Nephron (organoid): ENCODE data around the gene PRRC2B.
"Not testable (repeated sequence)": the region's sequence is repeated elsewhere in the genome, so short reads cannot be mapped to it uniquely, and the experiment has no call there.

Source experiments
- H3K27ac Mint-ChIP-seq, 3 experiments: 2 replicates each; pipeline ENCODE4 v1.8.0; 2020; ENCODE audit warnings: mixed read lengths in 3 of 3, mild to moderate bottlenecking in 2 of 3, moderate library complexity in 1 of 3
- H3K27me3 Mint-ChIP-seq: 2 replicates; pipeline ENCODE4 v1.8.0; 2021; ENCODE audit warnings: low read depth, mild to moderate bottlenecking, moderate library complexity, mixed read lengths
- H3K36me3 Mint-ChIP-seq: 2 replicates; pipeline ENCODE4 v1.8.0; 2020; ENCODE audit warnings: low read depth, mixed read lengths
- H3K4me1 Mint-ChIP-seq: 2 replicates; pipeline ENCODE4 v1.8.0; 2020; ENCODE audit warnings: mixed read lengths
- H3K4me3 Mint-ChIP-seq, 3 experiments: 2 replicates each; pipeline ENCODE4 v1.8.0; 2020; ENCODE audit warnings: mild to moderate bottlenecking in 3 of 3, mixed read lengths in 3 of 3, moderate library complexity in 2 of 3
- H3K9me3 Mint-ChIP-seq: 2 replicates; pipeline ENCODE4 v1.8.0; 2020; ENCODE audit warnings: mixed read lengths
- CTCF ChIP-seq, 3 experiments: fragments of 200-600 bp; sonication (generic); IDR thresholded peaks; one replicate each; pipeline ENCODE4 v1.5.0; 2021; ENCODE audit warnings: antibody characterized with exemption in 3 of 3; ENCODE audit not compliant: unreplicated experiment in 3 of 3

The PRRC2B gene

GRCh38 chr9:131447600-131447999 lies 53.7 kb downstream of the PRRC2B start:
- Mint-ChIP-seq H3K27me3 (no peaks in the 10 kb centered on the region), H3K9me3 (no peaks in the 10 kb centered on the region), H3K27ac (peak overlapping the region in 1 of 3 experiments; percentile 48), H3K36me3 (peaks cover 90% of the 10 kb centered on the region), H3K4me1 (peaks cover 13% of the 10 kb centered on the region), H3K4me3 (no peak overlapping the region)
- TF ChIP-seq CTCF (IDR thresholded peaks at IDR 0.05; ENCODE audit: unreplicated experiment in 3 of 3) = no peak

GRCh38 chr9:131448818-131449217 lies 54.9 kb downstream of the PRRC2B start:
- H3K27me3 Mint-ChIP-seq = no peaks in the 10 kb centered on the region
- no peak for TF ChIP-seq CTCF (IDR thresholded peaks at IDR 0.05; ENCODE audit: unreplicated experiment in 3 of 3)
- H3K36me3 Mint-ChIP-seq = peaks cover 93% of the 10 kb centered on the region
- peaks cover 11% of the 10 kb centered on the region for H3K4me1 Mint-ChIP-seq
- H3K27ac Mint-ChIP-seq = no peak overlapping the region
- no peak overlapping the region for H3K4me3 Mint-ChIP-seq
- H3K9me3 Mint-ChIP-seq = no peaks in the 10 kb centered on the region

- no peak overlapping the region for H3K27ac Mint-ChIP-seq
Observed at GRCh38 chr9:131449276-131449675, 55.4 kb downstream of the PRRC2B start.

GRCh38 chr9:131454028-131454427 lies 60.1 kb downstream of the PRRC2B start:
- Mint-ChIP-seq H3K27ac (no peak overlapping the region), H3K4me3 (no peak overlapping the region), H3K27me3 (no peaks in the 10 kb centered on the region), H3K4me1 (no peaks in the 10 kb centered on the region), H3K36me3 (peaks cover 87% of the 10 kb centered on the region), H3K9me3 (no peaks in the 10 kb centered on the region)
- no peak for TF ChIP-seq CTCF (IDR thresholded peaks at IDR 0.05; ENCODE audit: unreplicated experiment in 3 of 3)

More at GRCh38 chr9:131449276-131449675, 55.4 kb downstream of the PRRC2B start:
- TF ChIP-seq CTCF (IDR thresholded peaks at IDR 0.05; ENCODE audit: unreplicated experiment in 3 of 3) = no peak
- Mint-ChIP-seq H3K36me3 (peaks cover 93% of the 10 kb centered on the region), H3K27me3 (no peaks in the 10 kb centered on the region), H3K9me3 (no peaks in the 10 kb centered on the region), H3K4me3 (no peak overlapping the region), H3K4me1 (peaks cover 11% of the 10 kb centered on the region)

GRCh38 chr9:131455655-131456054 lies 61.8 kb downstream of the PRRC2B start:
- H3K27me3 Mint-ChIP-seq, H3K4me1 Mint-ChIP-seq, H3K4me3 Mint-ChIP-seq, H3K9me3 Mint-ChIP-seq, H3K27ac Mint-ChIP-seq: not testable (repeated sequence)
- H3K36me3 Mint-ChIP-seq = peaks cover 87% of the 10 kb centered on the region

GRCh38 chr9:131457746-131458145 lies 63.9 kb downstream of the PRRC2B start:
- H3K4me1 Mint-ChIP-seq = no peaks in the 10 kb centered on the region
- no peaks in the 10 kb centered on the region for H3K27me3 Mint-ChIP-seq
- no peak for TF ChIP-seq CTCF (IDR thresholded peaks at IDR 0.05; ENCODE audit: unreplicated experiment in 3 of 3)
- peaks cover 80% of the 10 kb centered on the region for H3K36me3 Mint-ChIP-seq
- H3K4me3 Mint-ChIP-seq = no peak overlapping the region
- no peak overlapping the region for H3K27ac Mint-ChIP-seq
- no peaks in the 10 kb centered on the region for H3K9me3 Mint-ChIP-seq
